HCT116 (cell line): ENCODE measurements around the gene FAM229A. TPM values are rescaled to one million over a fixed set of nuclear protein-coding genes. Genes with fewer than 3 reads are reported as not detected.

Experiments
- ATAC-seq: fragments of 200-7000 bp; cut with Tn5 transposase; 2 replicates; pipeline ENCODE4 v1.9.1; 2020; ENCODE audit warnings: mild to moderate bottlenecking, moderate library complexity
- BruUV-seq: library from RNA; stranded (reverse); fragments of 400-500 nt; replicated peaks from 2 replicates; lab custom pipeline; 2021; lab: Mats Ljungman, UMichigan
- CTCF ChIA-PET: fragments of 300-600 bp; sonication (Branson Sonifier 250); formaldehyde crosslinking; loops from one replicate; lab custom pipeline; 2021; ENCODE audit warnings: antibody characterized with exemption; lab: Charles Lee
- POLR2A ChIA-PET: fragments of 300-600, 350-600 bp; sonication (Branson Sonifier 250); formaldehyde crosslinking; loops from one replicate; lab custom pipeline; 2021; ENCODE audit warnings: antibody characterized with exemption; lab: Charles Lee
- RAD21 ChIA-PET, 2 experiments: fragments of 300-600 bp; sonication (Branson Sonifier 250); formaldehyde crosslinking; loops; one replicate each; lab custom pipeline; 2023; ENCODE audit warnings: low total read pairs in 2 of 2; ENCODE audit not compliant: uncharacterized antibody in 2 of 2, unreplicated experiment in 2 of 2, low non-redundant PET in 1 of 2; lab: Charles Lee
- DNase-seq: peaks from one replicate; pipeline ENCODE4 v3.0.0-alpha.2; 2010; ENCODE audit warnings: low read depth, low spot score
- H2AFZ ChIP-seq: fragments of 200-600 bp; shearing (Covaris generic), sonication (generic); 2 replicates; pipeline ENCODE4 v1.6.1; 2017; ENCODE audit warnings: low read depth, mixed run types, mixed read lengths, antibody characterized with exemption, low read length; ENCODE audit not compliant: poor library complexity, severe bottlenecking
- H3K27ac ChIP-seq: 2 replicates; pipeline ENCODE4 v1.5.1; 2012; ENCODE audit warnings: low read depth, low read length
- H3K27me3 ChIP-seq: fragments of 200-600 bp; sonication (generic); 2 replicates; pipeline ENCODE4 v1.6.1; 2016; ENCODE audit warnings: mixed run types, low read length, mixed read lengths; ENCODE audit not compliant: insufficient read depth
- H3K36me3 ChIP-seq, 2 experiments: fragments of 200-500 bp in 1 of 2; fragments of 200-600 bp in 1 of 2; sonication (Bioruptor generic) in 1 of 2; sonication (generic) in 1 of 2; 2 replicates each; pipeline versions ENCODE4 v1.5.1 to v1.6.1; 2014 to 2016; ENCODE audit warnings: low read length in 2 of 2, inconsistent platforms in 1 of 2, mixed read lengths in 1 of 2, mixed run types in 1 of 2; ENCODE audit not compliant: insufficient read depth in 2 of 2, control insufficient read depth in 1 of 2
- H3K4me1 ChIP-seq, 2 experiments: fragments of 200-600 bp in 1 of 2; sonication (generic) in 1 of 2; 2 replicates each; pipeline versions ENCODE4 v1.5.1 to v1.6.1; 2012 to 2017; ENCODE audit warnings: low read length in 2 of 2, inconsistent platforms in 1 of 2, mild to moderate bottlenecking in 1 of 2, mixed read lengths in 1 of 2, mixed run types in 1 of 2, moderate library complexity in 1 of 2; ENCODE audit not compliant: insufficient read depth in 2 of 2, control insufficient read depth in 1 of 2
- H3K4me2 ChIP-seq: fragments of 200-600 bp; sonication (generic); 2 replicates; pipeline ENCODE4 v1.6.1; 2017; ENCODE audit warnings: mixed run types, low read length, mixed read lengths
- H3K4me3 ChIP-seq, 2 experiments: fragments of 200-600 bp in 1 of 2; sonication (generic) in 1 of 2; replicated peaks in 1 of 2; 2 replicates each; pipeline ENCODE4 v1.5.1; 2011 to 2016; ENCODE audit warnings: low read length in 2 of 2, control low read depth in 1 of 2, low read depth in 1 of 2, mild to moderate bottlenecking in 1 of 2, mixed read lengths in 1 of 2, mixed run types in 1 of 2
- H3K79me2 ChIP-seq: fragments of 200-600 bp; sonication (generic); 2 replicates; pipeline ENCODE4 v1.6.1; 2017; ENCODE audit warnings: mild to moderate bottlenecking, mixed run types, low read length, moderate library complexity, mixed read lengths; ENCODE audit not compliant: insufficient read depth
- H3K9ac ChIP-seq: fragments of 200-600 bp; sonication (generic); 2 replicates; pipeline ENCODE4 v1.6.1; 2016; ENCODE audit warnings: low read length, mixed read lengths
- H3K9me2 ChIP-seq: fragments of 200-600 bp; sonication (generic), shearing (Covaris generic); 2 replicates; pipeline ENCODE4 v1.6.1; 2017; ENCODE audit warnings: mixed run types, mild to moderate bottlenecking, moderate library complexity; ENCODE audit not compliant: insufficient read depth
- H3K9me3 ChIP-seq, 2 experiments: fragments of 200-500 bp in 1 of 2; fragments of 200-600 bp in 1 of 2; sonication (Bioruptor generic) in 1 of 2; sonication (generic) in 1 of 2; 2 replicates each; pipeline ENCODE4 v1.6.1; 2014 to 2017; ENCODE audit warnings: low read length in 2 of 2, mixed read lengths in 2 of 2, inconsistent platforms in 1 of 2, low read depth in 1 of 2, mild to moderate bottlenecking in 1 of 2, mixed run types in 1 of 2, moderate library complexity in 1 of 2; ENCODE audit not compliant: control insufficient read depth in 1 of 2, insufficient read depth in 1 of 2
- H4K20me1 ChIP-seq: fragments of 200-600 bp; sonication (generic), shearing (Covaris generic); 2 replicates; pipeline ENCODE4 v1.6.1; 2017; ENCODE audit warnings: mixed run types, mild to moderate bottlenecking, moderate library complexity; ENCODE audit not compliant: insufficient read depth
- EZH2 ChIP-seq: fragments of 200-600 bp; sonication (generic); IDR thresholded peaks from 2 replicates; pipeline ENCODE4 v1.6.1; 2017; ENCODE audit warnings: antibody characterized with exemption, mixed run types
- EZH2phosphoT487 ChIP-seq: fragments of 200-600 bp; IDR thresholded peaks from 2 replicates; pipeline ENCODE4 v1.6.1; 2018; ENCODE audit warnings: antibody characterized with exemption, borderline replicate concordance
- POLR2AphosphoS5 ChIP-seq: IDR thresholded peaks from 2 replicates; pipeline ENCODE4 v1.6.1; 2011; ENCODE audit warnings: mild to moderate bottlenecking, low read depth, low read length, moderate library complexity
- RAD21 ChIP-seq: IDR thresholded peaks from 2 replicates; pipeline ENCODE4 v1.6.1; 2012; ENCODE audit warnings: low read depth, mild to moderate bottlenecking
- YY1 ChIP-seq: IDR thresholded peaks from 2 replicates; pipeline ENCODE4 v1.6.1; 2011; ENCODE audit warnings: low read length, low read depth, moderate library complexity, mild to moderate bottlenecking; ENCODE audit not compliant: insufficient replicate concordance; ENCODE audit errors: extremely low read depth
- intact Hi-C: fragments of 100-400 bp; cut with micrococcal nuclease; formaldehyde crosslinking; loops from 2 replicates; pipeline ENCODE4 v1.10.0; 2022
- total RNA-seq: library from RNA; stranded (reverse); gene quantifications from one replicate; pipeline ENCODE4 v1.2.1, GENCODE V29; 2021; ENCODE audit not compliant: unreplicated experiment
- TF ChIP-seq, protein P1 (sequence below), 3 experiments: fragments of 200-600 bp in 1 of 3; sonication (generic) in 1 of 3; IDR thresholded peaks in 2 of 3; conservative IDR thresholded peaks in 1 of 3; 2 replicates each; pipeline ENCODE4 v1.5.1; 2012 to 2017; ENCODE audit warnings: low read depth in 2 of 3, low read length in 2 of 3, antibody characterized with exemption in 1 of 3, borderline replicate concordance in 1 of 3, control low read depth in 1 of 3, mild to moderate bottlenecking in 1 of 3, mixed read lengths in 1 of 3, mixed run types in 1 of 3, moderate library complexity in 1 of 3; ENCODE audit not compliant: insufficient read depth in 1 of 3

Gene FAM229A
- total RNA-seq, 1 experiment from 2014 or later, result 16.1 TPM

DNA sequence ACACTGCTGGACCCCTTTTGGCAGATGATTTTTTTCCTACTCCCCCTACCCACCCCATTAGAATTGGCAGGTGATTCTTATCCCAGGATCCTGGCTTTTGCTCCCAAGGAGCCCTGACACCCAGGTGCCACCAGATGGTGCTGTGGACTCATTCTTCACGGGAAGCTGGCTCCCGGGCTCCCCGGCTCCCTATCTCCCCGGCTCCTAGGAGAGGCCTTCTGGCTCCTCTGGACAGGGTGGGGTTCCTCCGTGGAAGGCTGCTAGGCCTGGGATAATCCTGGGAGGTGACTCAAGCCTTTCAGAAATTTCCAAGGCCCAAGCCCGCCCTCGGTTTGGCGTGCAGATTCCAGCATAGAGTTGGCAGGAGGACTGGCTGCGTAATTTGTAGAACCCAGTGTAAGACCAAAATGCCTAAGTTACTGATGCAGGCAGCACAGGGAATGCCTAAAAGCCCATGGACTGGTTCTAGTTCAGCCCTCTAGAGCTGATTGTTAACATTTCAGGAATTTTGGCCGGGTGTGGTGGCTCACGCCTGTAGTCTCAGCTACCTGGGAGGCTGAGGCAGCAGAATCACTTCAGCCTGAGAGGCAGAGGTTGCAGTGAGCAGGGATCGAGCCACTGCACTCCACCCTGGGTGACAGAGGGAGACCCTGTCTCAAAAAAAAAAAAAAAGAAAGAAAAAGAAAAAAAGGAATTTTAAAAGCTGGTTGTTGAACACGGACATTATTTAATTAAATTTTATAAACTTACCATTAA is 38.8 kb upstream of the FAM229A start:
- POLR2A ChIA-PET, result interaction anchor here (1.4 kb wide), 1 partner anchor 47 kb away, joined by 4 read pairs; no protein-coding TSS in a partner anchor
- peak overlapping the region; percentile 37; the same call in 1 of the 2 replicates for H3K27ac ChIP-seq
- TF ChIP-seq POLR2AphosphoS5 (no peak), EZH2 (no peak), EZH2phosphoT487 (no peak), RAD21 (peak; percentile 94), YY1 (peak; percentile 20)
- TF ChIP-seq, protein P1, sequence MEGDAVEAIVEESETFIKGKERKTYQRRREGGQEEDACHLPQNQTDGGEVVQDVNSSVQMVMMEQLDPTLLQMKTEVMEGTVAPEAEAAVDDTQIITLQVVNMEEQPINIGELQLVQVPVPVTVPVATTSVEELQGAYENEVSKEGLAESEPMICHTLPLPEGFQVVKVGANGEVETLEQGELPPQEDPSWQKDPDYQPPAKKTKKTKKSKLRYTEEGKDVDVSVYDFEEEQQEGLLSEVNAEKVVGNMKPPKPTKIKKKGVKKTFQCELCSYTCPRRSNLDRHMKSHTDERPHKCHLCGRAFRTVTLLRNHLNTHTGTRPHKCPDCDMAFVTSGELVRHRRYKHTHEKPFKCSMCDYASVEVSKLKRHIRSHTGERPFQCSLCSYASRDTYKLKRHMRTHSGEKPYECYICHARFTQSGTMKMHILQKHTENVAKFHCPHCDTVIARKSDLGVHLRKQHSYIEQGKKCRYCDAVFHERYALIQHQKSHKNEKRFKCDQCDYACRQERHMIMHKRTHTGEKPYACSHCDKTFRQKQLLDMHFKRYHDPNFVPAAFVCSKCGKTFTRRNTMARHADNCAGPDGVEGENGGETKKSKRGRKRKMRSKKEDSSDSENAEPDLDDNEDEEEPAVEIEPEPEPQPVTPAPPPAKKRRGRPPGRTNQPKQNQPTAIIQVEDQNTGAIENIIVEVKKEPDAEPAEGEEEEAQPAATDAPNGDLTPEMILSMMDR (IDR thresholded peaks at IDR 0.05 in 2 of 3, conservative IDR thresholded peaks at IDR 0.05 in 1 of 3; ENCODE audit: borderline replicate concordance in 1 of 3, insufficient read depth in 1 of 3, low read depth in 2 of 3, low read length in 2 of 3), result peak; percentile 88 to 97 (median 93)
- H3K9me3 ChIP-seq, result no peaks in the 10 kb centered on the region
- no peaks in the 10 kb centered on the region for H3K79me2 ChIP-seq
- H3K9ac ChIP-seq, result peak overlapping the region; percentile 42; the same call in 1 of the 2 replicates
- no peaks in the 10 kb centered on the region for H3K36me3 ChIP-seq
- BruUV-seq, result no TSS peak
- intact Hi-C loops, result loop anchor here (2.0 kb wide), 3 partner anchors 372 to 686 kb away; no protein-coding TSS in a partner anchor
- peak overlapping the region; percentile 98 for H2AFZ ChIP-seq
- H3K27me3 ChIP-seq, result no peaks in the 10 kb centered on the region
- ATAC-seq (peak; percentile 98), DNase-seq (peak; percentile 66)
- peak overlapping the region; percentile 62 for H3K4me2 ChIP-seq
- CTCF ChIA-PET, result interaction anchor here (0.6 to 2.2 kb wide), 16 partner anchors 10 to 685 kb away, joined by 3 to 9 read pairs (median 5); partner anchors contain the start of genes KPNA6 and MARCKSL1
- peaks cover 3 to 7% of the 10 kb centered on the region in 2 experiments; a peak in 2 of 4 replicates for H3K4me1 ChIP-seq
- H3K4me3 ChIP-seq, result no peak overlapping the region
- RAD21 ChIA-PET, result interaction anchor here in 1 of 2 experiments (1.0 kb wide), 1 partner anchor 311 kb away, joined by 4 read pairs; no protein-coding TSS in a partner anchor
- H3K9me2 ChIP-seq, result no peaks in the 10 kb centered on the region
- no peaks in the 10 kb centered on the region for H4K20me1 ChIP-seq
